Duodenal mucosa (tissue), 2 donors: ENCODE data around the gene LSP1.

Experiments used
- H3K27ac ChIP-seq: one replicate; pipeline ENCODE4 v1.7.0; 2013; ENCODE audit warnings: low read depth, low read length
- H3K27me3 ChIP-seq, 2 donors: one replicate each; pipeline ENCODE4 v1.7.0; 2013; ENCODE audit warnings: low read length in 2 of 2, control low read depth in 1 of 2; ENCODE audit not compliant: insufficient read depth in 2 of 2, control insufficient read depth in 1 of 2
- H3K36me3 ChIP-seq, 2 donors: one replicate each; pipeline ENCODE4 v1.7.0; 2013; ENCODE audit warnings: low read length in 2 of 2, control low read depth in 1 of 2; ENCODE audit not compliant: insufficient read depth in 2 of 2, control insufficient read depth in 1 of 2
- H3K4me1 ChIP-seq, 2 donors: one replicate each; pipeline ENCODE4 v1.7.0; 2013; ENCODE audit warnings: low read length in 2 of 2, control low read depth in 1 of 2; ENCODE audit not compliant: insufficient read depth in 2 of 2, control insufficient read depth in 1 of 2
- H3K4me3 ChIP-seq, 2 donors: one replicate each; pipeline ENCODE4 v1.7.0; 2013; ENCODE audit warnings: low read length in 2 of 2, low read depth in 1 of 2
- H3K9ac ChIP-seq, 2 donors: one replicate each; pipeline ENCODE4 v1.7.0; 2013; ENCODE audit warnings: low read length in 2 of 2, low read depth in 1 of 2
- H3K9me3 ChIP-seq, 2 donors: one replicate each; pipeline ENCODE4 v1.7.0; 2013; ENCODE audit warnings: low read length in 2 of 2, control low read depth in 1 of 2; ENCODE audit not compliant: control insufficient read depth in 1 of 2

Gene LSP1

DNA sequence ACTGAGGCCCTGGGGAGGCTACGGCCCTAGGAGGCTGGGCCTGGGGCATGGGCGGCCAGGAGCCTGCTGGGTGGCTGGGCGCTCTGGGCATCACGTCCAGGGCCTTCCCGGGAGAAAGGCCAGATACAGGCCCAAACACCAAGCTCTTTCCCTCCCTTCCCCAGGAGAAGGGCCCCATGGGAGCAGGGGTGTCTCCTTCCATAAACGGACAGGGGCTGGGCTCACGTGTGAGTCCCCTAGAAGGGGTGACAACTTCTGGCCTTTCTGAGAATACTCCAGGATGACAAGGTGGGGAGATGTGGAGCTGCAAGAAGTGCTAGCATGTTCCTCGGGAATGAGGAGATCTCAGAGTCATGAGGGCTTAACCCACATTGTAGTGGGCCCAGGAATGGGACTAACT is 37.6 kb upstream of the LSP1 start:
- H3K4me1 ChIP-seq = no peaks in the 10 kb centered on the region
- H3K27ac ChIP-seq = no peak overlapping the region
- H3K36me3 ChIP-seq = no peaks in the 10 kb centered on the region
- H3K4me3 ChIP-seq = no peak overlapping the region
- no peak overlapping the region for H3K9ac ChIP-seq
- peaks cover 0 to 6% of the 10 kb centered on the region in 2 donors for H3K27me3 ChIP-seq
- H3K9me3 ChIP-seq = peaks cover 2 to 14% of the 10 kb centered on the region in 2 donors

DNA sequence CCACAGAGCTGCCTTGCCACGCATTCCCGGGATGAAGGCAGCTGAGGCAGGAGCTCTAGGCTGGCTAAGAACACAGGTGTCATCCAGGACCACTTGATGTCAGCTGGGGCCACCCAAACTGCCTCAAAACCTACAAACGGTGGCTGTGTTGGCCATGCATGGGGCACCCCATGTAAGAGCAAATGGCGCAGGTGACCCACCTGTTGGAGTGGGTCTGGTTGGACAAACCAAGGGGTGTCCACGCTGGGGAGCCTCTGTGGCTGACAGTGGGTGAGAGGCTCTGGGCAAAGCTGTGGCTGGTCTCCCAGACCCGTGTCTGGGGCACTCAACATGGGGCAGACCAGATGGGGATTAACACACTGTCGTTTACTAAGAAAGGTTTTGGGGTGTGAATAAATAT is 37.1 kb upstream of the LSP1 start:
- Histone ChIP-seq H3K4me1 (no peaks in the 10 kb centered on the region), H3K27me3 (peaks cover 0 to 6% of the 10 kb centered on the region in 2 donors), H3K4me3 (no peak overlapping the region), H3K9ac (no peak overlapping the region), H3K27ac (no peak overlapping the region), H3K36me3 (no peaks in the 10 kb centered on the region), H3K9me3 (peaks cover 2 to 14% of the 10 kb centered on the region in 2 donors)

DNA sequence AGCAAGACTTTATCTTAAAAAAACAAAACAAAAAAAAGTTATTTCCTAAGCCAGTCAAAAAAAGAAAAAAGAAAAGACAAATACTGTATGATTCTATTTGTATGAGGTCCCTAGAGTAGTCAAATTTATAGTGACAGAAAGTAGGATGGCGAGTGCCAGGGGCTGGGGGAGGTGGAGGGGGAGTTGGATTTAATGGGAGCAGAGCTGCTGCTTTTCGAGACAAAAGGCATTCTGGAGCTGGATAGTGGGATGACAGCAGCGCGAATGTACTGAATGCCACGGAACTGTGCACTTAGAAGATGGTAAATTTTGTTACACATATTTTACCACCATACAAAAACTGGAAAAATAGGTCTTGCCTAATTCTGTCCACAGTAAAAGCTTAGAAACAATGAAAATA is 35.9 kb upstream of the LSP1 start:
- Histone ChIP-seq H3K4me3 (no peak overlapping the region), H3K27ac (no peak overlapping the region), H3K27me3 (peaks cover 0 to 6% of the 10 kb centered on the region in 2 donors), H3K9me3 (peaks cover 2 to 14% of the 10 kb centered on the region in 2 donors), H3K9ac (no peak overlapping the region), H3K36me3 (no peaks in the 10 kb centered on the region), H3K4me1 (no peaks in the 10 kb centered on the region)

DNA sequence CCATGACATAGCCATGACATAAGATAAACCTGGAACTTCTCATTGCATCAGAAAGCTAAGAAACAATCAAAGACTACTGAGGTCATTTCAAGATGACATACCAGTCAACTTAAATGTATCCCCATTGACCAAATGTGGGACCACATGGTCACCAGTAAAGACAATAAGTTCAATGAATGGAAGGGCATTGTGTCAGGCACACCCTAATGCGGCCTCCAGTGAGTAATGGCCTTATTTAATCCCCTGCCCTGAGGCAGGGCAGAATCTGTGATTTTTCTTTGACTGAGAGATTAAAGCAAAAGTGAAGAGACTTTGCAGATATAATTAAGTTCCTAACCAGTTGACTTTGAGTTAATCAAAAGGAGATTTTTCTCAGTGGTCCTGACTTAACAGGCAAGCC is 35.4 kb upstream of the LSP1 start:
- Histone ChIP-seq H3K9ac (no peak overlapping the region), H3K9me3 (peaks cover 2 to 14% of the 10 kb centered on the region in 2 donors), H3K27ac (no peak overlapping the region), H3K4me3 (no peak overlapping the region), H3K36me3 (no peaks in the 10 kb centered on the region), H3K27me3 (peaks cover 0 to 6% of the 10 kb centered on the region in 2 donors), H3K4me1 (no peaks in the 10 kb centered on the region)

DNA sequence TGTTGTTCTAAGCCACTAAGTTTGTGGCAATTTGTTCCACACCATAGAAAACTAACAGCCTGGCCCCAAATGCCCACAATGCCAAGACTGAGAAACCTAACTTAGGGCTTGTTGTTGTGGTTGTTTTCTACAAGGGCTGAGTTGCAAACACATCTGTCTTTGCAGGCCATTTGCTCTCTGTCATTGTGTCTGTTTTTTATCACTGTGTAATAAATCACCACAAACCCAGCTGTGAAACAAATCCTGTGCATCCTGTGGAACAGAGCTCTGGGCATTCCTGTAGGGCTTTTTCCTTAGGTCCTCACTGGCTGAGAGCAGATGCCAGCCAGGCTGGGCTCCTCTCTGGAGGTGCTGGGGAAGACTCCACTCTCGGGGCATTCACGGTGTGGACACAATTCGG is 33.8 kb upstream of the LSP1 start:
- no peak overlapping the region for H3K4me3 ChIP-seq
- peaks cover 0 to 6% of the 10 kb centered on the region in 2 donors for H3K27me3 ChIP-seq
- H3K36me3 ChIP-seq = no peaks in the 10 kb centered on the region
- no peak overlapping the region for H3K9ac ChIP-seq
- no peak overlapping the region for H3K27ac ChIP-seq
- H3K4me1 ChIP-seq = no peaks in the 10 kb centered on the region
- H3K9me3 ChIP-seq = peaks cover 2 to 14% of the 10 kb centered on the region in 2 donors

DNA sequence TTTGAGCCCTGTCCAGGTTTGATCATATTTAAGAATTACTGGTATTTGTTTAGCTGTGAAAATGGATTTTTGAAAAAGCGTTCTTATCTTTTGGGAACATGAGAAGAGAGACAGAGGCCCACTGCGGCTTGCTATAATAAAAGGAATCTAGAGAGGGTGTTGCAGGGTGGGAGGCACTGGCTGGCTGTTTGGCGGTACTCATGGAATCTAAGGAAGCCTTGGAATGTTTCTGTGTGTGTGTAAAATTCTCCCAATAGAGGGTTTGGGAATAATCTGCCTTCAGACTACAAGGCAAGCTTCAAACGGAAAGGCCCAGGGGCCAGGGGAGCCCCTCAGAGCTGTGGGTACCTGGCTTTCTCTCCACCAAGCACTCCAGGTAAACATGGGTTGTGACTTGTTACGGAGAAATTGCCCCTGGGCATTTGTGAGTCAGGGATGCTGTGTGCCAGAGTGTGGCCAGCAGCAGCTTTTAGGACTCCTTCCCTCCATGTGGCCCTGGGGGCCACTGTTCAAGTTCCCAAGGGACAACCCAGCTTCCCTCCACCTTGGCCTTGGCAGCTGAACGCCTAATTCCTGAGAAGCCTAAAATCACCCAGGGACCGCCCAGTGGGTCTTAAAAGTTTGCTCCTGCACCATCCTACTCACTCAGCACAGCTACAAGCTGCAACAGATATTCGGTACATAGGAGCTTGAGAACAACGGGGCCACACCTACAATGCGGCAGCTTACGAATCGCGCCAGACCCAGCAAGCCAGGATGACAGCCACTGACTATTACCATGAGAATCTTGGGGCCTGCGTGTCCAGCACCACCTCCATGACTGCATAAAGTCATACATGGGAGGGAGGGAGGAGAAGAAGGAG is 32.2 kb upstream of the LSP1 start:
- Histone ChIP-seq H3K4me1 (no peaks in the 10 kb centered on the region), H3K9me3 (peaks cover 2 to 14% of the 10 kb centered on the region in 2 donors), H3K27ac (no peak overlapping the region), H3K4me3 (no peak overlapping the region), H3K27me3 (peaks cover 0 to 2% of the 10 kb centered on the region in 2 donors), H3K9ac (no peak overlapping the region), H3K36me3 (no peaks in the 10 kb centered on the region)

DNA sequence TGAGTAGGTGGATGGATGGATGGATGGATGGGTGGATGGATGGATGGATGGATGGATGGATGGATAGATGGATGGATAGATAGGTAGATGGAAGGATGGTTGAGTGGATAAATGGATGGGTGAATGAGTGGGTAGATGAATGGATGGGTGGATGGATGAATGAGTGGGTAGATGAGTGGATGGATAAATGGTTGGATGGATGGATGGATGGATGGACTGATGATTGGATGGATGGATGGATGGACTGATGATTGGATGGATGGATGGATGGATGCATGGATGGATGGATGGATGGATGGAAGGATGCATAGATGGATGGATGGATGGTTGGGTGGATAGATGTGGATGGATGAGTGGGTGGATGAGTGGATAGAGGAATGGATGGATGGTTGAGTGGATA is 31.3 kb upstream of the LSP1 start:
- Histone ChIP-seq H3K27ac (no peak overlapping the region), H3K9me3 (peaks cover 2 to 14% of the 10 kb centered on the region in 2 donors), H3K9ac (no peak overlapping the region), H3K4me3 (no peak overlapping the region), H3K4me1 (peaks cover under 1 to 2% of the 10 kb centered on the region in 2 donors), H3K27me3 (no peaks in the 10 kb centered on the region), H3K36me3 (no peaks in the 10 kb centered on the region)

DNA sequence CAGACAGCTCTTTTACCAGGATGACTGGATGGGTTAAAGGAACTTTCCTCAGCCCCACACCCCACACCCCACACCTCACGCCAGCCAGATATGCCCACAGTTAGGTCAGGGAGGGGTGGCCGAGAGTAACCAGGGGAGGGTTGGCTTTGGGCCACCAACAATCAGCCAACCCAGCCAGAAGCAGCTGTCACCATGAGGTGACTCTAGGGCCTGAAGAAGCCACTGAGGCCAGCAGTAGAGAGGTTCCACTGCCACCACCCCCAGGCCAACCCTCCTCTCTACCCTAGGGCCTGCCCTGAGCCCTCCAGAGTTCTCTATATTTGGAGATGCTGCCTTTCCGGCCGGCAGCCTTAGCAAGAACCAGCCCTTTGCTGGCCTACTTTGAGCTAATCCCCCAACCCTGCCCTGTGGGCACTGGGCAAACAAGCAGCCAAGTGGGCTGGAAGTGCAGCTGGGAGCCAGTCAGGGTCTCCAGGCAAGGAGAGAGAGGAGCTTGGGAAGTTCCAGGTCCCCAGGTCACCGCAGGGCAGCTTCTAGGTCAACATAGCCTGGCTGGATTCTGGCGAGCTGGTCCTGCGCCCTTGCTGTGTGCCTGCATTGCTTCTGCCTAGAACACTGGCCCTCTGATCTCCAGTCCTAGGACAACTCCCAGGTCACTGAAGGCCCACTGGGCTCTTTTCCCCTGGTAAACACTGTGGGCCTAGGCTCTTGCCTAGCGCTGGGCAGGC is 30.1 kb upstream of the LSP1 start:
- Histone ChIP-seq H3K4me1 (peaks cover 13% of the 10 kb centered on the region in 2 donors), H3K36me3 (no peaks in the 10 kb centered on the region), H3K27ac (no peak overlapping the region), H3K4me3 (no peak overlapping the region), H3K27me3 (peaks cover 0 to 3% of the 10 kb centered on the region in 2 donors), H3K9me3 (peaks cover 2 to 12% of the 10 kb centered on the region in 2 donors), H3K9ac (no peak overlapping the region)

DNA sequence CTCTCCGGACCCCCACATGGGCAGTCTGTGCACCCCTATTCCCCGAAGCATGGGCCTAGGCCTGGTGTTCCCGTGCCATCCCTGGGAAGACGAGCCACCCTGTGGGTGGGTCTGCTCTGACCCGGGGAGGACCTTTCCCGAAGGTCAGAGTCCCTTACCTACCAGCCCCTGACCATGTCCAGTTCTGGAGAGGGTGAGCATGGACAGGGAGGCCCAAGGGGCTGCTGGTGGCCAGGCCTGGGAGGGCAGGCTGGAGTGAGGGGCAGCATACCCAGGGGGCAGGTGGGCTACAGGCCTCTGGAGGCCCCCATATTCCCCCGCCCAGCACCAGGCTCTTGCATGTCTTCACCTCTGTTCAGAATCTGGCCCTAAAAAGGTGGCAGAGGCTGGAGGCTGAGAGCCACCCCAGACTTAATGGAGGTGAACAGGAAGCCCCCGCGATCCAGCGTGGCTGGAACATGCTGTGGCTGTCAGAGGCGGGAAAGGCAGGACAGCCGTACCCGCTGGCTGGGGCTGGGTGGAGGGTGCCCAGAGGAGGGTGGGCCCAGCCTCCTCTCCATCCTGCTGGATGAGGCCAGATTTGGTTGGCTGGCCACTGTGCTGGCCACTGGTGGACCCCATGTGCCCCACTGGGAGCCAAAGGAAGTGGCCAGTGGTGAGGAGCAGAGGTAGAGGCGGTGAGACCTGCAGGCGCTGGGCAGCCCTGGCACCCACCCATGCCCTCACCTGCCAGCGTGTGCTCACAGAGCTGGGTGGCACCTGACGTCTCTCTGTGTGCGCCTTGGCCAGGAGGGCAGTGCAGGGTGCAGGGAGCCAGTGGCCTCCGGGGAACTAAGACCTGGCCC is 29.3 kb upstream of the LSP1 start:
- Histone ChIP-seq H3K4me3 (no peak overlapping the region), H3K4me1 (peaks cover 13% of the 10 kb centered on the region in 2 donors), H3K27ac (no peak overlapping the region), H3K9me3 (peaks cover 0 to 7% of the 10 kb centered on the region in 2 donors), H3K36me3 (no peaks in the 10 kb centered on the region), H3K9ac (no peak overlapping the region), H3K27me3 (peaks cover 0 to 9% of the 10 kb centered on the region in 2 donors)
